GM19463 (cell line): ENCODE measurements around the gene MAFB.

ENCODE experiments used
- ATAC-seq: cut with Tn5 transposase; IDR thresholded peaks from one replicate; pipeline ENCODE4 v1.9.1; 2021; ENCODE audit warnings: mild to moderate bottlenecking, moderate library complexity; ENCODE audit not compliant: unreplicated experiment

The MAFB gene

DNA sequence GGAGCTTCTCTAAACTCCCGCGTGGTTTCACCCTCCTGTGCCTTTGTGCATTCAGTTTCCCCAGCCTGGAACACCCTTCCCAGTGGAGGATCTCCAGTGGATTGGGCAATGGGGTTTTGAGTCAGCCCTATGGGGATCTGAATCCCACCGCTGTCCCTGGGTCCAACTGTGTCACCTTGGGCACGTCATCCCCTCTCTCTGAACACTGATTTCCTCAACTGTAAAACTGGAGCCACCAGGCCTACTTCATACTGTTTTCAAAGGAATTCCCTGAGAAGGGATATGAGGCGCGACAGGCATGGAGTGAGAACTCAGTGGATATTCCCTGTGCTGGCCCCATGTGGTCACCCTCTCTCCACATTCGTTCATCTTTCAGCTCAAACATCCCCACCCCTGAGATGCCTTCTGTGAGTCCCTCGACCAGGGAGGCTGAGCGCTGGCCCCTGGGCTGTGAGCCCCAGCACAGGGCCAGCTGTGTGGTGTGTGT is 25.7 kb downstream of the MAFB start:
- no peak for ATAC-seq

DNA sequence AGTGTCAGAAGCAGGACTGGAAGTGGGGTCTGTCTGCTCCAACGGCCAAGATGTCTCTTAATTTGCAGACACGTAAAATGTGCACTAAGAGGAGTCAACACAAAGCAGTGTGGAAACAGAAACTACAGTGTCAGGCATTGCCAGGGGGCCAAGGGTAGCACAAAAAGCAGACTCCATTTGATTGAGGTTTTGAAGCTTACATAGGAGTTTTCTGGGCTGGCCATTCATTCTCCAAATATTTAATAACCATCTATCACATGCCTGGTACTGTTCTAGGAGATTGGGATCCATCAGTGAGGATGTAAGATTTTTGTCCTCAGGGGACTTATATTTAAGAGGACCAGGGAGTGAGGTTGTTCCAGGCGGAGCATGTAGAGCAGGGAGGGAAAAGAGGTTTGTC is 29.5 kb downstream of the MAFB start:
- ATAC-seq = no peak

GRCh38 chr20:40658509-40658908 is 30.5 kb downstream of the MAFB start:
- no peak for ATAC-seq

- no peak for ATAC-seq
Observed at GRCh38 chr20:40657526-40657925, 31.5 kb downstream of the MAFB start.

DNA sequence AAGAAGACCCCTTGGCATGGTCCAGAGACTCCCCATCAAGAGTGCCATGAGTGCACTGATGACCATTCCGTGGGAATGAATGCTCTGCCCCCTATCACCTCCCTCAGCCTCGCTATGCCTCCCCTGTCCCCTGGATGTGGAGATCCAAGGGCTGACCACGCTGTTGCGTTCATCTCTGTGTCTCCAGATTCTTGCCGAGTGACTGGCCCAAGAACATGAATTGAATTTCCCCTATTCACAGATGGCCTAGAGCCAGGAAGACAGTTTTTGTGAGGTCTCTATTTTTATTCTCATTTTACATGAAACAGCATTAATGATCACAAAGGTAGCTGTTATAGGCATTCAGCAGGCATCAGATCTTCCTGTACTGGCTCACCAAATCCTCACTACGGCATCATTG is 33.6 kb downstream of the MAFB start:
- no peak for ATAC-seq

- no peak for ATAC-seq
Observed at GRCh38 chr20:40654876-40655275, 34.2 kb downstream of the MAFB start.

DNA sequence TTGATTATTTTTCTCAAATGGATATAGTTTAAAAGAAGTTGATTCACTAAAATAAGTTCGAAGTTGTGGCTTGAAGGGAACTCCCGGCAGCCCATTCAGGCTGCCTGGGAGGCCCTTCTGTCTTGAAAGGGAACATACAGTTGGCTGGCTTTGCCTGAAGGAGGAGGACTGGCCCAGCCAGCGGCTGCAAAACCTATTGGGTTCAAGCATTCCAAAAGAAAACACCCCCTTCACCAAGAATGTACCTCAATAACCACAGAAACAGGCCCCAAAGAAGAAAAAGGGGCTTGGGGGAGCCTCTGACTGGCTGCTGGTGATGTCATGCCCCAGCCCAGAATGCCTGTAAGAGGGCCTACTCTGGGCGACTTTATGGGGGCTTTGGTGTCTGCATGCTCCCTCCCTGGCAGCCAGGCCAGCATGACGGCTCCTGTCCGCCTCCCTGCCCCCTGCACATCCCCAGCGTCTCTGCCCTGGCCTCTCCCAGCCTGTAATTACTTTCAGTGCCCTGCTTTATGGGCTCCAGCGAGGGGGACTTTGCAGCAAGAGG is 36.5 kb downstream of the MAFB start:
- ATAC-seq = no peak

GRCh38 chr20:40651151-40651550 is 37.9 kb downstream of the MAFB start:
- ATAC-seq = no peak

DNA sequence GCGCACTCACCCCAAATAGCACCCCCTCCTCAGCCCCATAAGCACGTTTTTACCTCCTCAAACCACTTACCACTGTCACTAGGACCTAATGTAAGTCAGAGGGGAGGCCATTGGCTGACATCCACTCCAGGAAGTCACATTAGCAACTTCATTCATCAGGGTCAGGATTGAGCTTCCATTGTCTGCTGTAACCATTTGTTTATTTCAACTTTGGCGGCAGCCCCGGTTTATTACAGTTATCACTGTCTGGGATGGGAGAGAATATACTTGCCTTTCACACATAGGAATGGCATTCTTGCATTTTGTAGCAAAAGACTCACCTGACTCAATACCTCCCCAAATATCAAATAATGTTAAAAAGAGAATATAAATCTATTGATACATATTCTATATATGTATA is 38.3 kb downstream of the MAFB start:
- no peak for ATAC-seq

- no peak for ATAC-seq
Observed at GRCh38 chr20:40648210-40649072, 40.6 kb downstream of the MAFB start.

DNA sequence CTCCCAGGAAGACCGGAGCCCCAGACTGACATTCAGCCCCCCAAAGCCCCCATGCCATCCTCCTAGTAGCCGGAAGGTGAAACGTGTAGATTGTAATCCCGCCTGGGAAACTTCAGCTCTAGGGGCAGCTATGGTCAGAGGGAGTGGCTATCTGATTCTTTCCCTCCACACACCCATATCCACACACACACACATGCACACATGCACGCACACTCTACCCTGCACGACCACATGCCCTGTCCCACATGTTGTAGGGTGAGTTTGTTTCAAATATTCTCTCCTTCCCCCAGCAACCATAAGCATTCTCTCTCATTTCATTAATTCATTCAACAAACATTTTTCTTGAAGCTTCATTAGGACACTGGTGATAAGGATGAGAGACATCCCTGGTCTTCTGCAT is 42.2 kb downstream of the MAFB start:
- ATAC-seq = no peak

DNA sequence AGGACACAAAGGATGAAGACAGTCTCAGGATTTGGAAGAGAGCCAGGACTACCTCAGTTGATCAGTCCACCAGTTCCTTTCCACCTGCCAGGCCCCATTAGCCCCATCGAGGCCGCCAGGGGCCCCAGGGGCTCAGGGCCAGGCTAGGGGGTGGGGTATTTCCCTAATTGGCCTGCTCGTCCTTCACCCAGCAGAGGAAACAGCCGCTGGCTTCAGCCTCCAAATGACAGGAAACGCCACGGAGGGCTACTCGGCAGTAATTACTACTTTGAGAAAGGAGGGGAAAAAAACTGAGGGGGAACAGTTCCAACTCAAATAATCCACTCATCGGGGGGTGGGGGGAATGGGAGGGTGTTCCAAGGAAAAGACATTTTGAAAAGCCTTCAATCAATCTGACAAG is 42.7 kb downstream of the MAFB start:
- ATAC-seq = no peak

DNA sequence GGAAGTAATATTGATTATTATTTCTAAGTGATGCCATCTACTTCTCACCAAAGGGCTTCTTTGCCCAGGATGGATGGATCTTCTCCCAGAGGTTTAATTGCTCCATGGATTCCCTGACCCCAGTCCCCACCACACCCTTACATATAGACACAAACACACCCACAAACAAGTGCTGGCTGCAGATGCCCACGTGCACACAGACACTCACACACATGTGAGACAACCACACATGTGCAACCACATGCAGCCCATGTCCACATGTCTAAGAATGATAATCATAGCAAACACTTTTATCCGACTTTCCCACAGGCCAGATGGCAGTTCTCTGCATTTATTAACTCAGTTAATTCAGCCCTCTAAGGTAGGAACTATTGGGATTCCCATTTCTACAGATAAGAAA is 44.2 kb downstream of the MAFB start:
- no peak for ATAC-seq

- no peak for ATAC-seq
Observed at GRCh38 chr20:40643891-40644290, 45.1 kb downstream of the MAFB start.

DNA sequence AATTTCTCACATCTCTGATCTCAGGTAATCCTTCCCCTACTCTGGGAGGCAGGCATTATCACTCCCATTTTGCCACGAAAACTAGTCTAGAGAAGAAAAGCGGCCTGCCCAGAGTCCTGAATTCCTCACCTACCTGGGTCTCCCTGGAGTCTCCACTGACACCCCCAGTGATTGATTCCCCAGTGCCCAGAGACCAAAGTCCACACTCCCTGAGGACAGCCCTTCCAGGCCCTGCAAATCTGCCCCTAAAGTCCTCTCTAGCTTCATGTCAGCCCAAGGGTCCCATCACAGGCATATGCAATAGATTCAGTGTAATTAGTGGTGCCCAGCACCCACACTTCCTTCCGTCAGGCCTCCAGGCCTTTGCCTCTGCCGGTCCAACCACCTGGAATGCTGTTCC is 47.2 kb downstream of the MAFB start:
- ATAC-seq = no peak

DNA sequence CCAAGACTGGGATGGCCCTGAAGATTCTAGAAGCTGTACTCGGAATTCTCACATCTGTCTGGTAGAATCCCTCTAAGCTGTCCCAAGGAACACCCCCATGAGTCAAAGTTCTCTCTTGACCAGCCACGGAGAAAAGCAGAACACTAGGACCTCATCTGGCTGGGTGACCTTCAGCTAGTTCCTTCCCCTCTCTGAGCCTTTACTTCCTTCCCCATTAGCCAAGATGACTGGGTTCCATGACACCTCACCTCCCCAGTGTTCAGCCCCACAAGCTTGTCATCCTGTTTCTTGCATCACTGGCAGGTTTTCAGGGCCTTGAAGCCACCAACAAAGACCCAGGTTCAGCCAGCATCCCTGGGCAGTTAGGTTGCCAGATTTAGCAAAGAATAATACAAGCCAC is 47.8 kb downstream of the MAFB start:
- no peak for ATAC-seq

- ATAC-seq = no peak
Observed at GRCh38 chr20:40640667-40641066, 48.4 kb downstream of the MAFB start.

DNA sequence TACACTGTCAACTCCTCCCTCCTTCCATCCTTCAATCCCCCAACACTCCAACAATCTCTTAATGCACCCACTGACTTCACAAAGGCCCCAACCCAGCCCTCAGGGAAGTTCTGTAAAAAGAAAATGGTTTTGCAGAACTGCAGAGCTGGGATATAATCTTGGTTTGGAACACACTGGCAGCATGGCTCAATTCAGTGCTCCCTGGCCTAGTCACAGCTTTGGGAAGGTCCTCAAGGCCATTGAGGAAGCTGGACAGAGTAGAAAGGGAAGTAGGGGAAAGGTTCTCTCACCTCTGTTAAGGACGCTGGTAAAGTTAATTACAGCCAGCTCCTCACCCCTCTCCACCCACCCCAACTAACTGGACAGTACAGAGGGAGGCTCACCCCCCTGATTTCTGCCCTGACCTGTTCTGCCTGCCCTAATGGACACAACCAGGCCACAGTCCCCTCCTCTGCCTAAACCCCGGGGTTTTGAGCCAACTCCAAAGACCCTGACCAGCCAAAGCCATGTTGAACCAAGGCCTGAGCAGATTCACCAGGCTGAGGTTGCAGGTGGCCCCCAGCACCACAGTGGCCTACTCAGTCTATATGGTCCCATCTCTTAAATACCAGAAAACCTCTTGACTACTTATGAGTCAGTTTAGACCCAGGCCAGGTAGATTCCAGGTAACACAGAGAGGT is 49.2 kb downstream of the MAFB start:
- no peak for ATAC-seq

- no peak for ATAC-seq
Observed at GRCh38 chr20:40639132-40639531, 49.9 kb downstream of the MAFB start.

DNA sequence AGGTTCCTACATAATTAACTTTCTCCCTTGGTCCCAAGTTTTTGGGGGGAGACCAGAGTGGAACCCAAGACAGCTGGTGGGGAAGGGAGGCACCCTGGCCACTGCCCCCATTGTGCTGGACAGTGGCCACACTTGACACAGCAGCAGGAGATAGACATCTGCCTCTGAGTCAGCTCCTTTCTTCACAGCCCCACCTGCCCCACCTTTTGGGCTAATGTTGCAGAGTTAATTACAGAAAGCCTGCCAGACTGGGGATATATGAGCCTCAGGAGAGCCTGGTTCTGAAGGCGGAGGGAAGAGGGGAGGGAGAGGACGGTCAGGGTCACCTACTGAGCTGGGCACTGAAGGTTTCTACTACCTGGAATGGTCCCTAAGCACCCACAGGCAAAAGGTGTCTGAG is 50.6 kb downstream of the MAFB start:
- ATAC-seq = no peak

GRCh38 chr20:40637176-40637575 is 51.9 kb downstream of the MAFB start:
- no peak for ATAC-seq

DNA sequence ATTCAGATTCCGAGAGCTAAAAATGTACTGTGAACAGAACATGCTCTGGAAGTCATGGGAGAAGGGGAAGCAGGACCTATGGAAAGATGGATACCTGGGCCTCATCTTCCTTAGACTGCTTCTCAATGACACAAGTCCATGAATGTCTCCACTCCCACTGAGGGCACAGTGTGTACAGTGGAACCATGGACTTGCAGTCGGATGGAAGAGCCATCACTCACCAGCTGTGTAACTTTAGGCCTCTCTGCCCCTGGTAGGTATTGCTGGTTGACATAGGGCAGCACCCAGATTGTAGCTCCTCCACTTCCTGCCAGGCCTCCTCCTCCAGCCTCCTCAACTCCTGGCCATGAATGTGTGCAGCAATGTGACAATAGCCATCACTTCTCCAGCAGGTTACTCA is 52.5 kb downstream of the MAFB start:
- no peak for ATAC-seq
